Ectodermal cell (in vitro differentiated cells): Measurements from ENCODE around the gene HGFAC.

Source experiments
- H3K27ac ChIP-seq: 2 replicates; pipeline ENCODE4 v1.7.0; 2013; ENCODE audit warnings: mild to moderate bottlenecking, low read depth, low read length; ENCODE audit not compliant: insufficient read depth, poor library complexity, severe bottlenecking
- H3K27me3 ChIP-seq: 2 replicates; pipeline ENCODE4 v1.7.0; 2013; ENCODE audit warnings: mild to moderate bottlenecking, low read length; ENCODE audit not compliant: insufficient read depth, control insufficient read depth, poor library complexity, severe bottlenecking
- H3K36me3 ChIP-seq: one replicate; pipeline ENCODE4 v1.7.0; 2013; ENCODE audit warnings: low read length; ENCODE audit not compliant: control insufficient read depth, insufficient read depth
- H3K4me1 ChIP-seq: one replicate; pipeline ENCODE4 v1.7.0; 2013; ENCODE audit warnings: low read length; ENCODE audit not compliant: control insufficient read depth, insufficient read depth
- H3K4me3 ChIP-seq: 2 replicates; pipeline ENCODE4 v1.7.0; 2013; ENCODE audit warnings: low read depth, low read length, control low read depth; ENCODE audit not compliant: insufficient read depth
- H3K9me3 ChIP-seq: 2 replicates; pipeline ENCODE4 v1.7.0; 2013; ENCODE audit warnings: mild to moderate bottlenecking, low read length, moderate library complexity; ENCODE audit not compliant: control insufficient read depth
- WGBS, 2 experiments: methylation state at CpG; one replicate each; pipeline ENCODE4 v1.1.7; 2013; ENCODE audit warnings: missing lambda C conversion rate in 2 of 2; 5-methylcytosine and 5-hydroxymethylcytosine counted together

The HGFAC gene

DNA sequence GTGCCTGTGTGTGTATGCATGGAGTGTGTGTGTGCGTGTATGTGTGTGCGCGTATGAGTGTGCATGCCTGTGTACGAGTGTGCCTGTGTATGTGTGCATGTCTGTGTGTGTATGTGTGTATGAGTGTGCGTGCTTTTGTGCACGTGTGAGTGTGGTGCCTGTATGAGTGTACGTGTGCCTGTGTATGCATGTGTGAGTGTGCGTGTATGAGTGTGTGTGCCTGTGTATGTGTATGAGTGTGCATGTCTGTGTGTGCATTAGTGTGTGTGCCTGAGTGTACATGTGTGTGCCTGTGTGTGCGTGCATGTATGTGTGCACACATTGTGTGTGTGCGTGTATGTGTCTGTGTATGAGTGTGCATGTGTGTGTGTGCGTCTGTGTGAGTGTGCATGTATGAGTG lies 27.0 kb downstream of the HGFAC start:
- no peaks in the 10 kb centered on the region for H3K36me3 ChIP-seq
- no peak overlapping the region for H3K27ac ChIP-seq
- H3K4me3 ChIP-seq = no peak overlapping the region
- peaks cover 21% of the 10 kb centered on the region for H3K27me3 ChIP-seq
- whole genome bisulfite sequencing, 2 experiments = 95 to 98% methylated on average over 11 of the region's 11 CpGs
- H3K4me1 ChIP-seq = peaks cover 7% of the 10 kb centered on the region
- H3K9me3 ChIP-seq = no peaks in the 10 kb centered on the region

- no peaks in the 10 kb centered on the region for H3K9me3 ChIP-seq
- peaks cover 15% of the 10 kb centered on the region for H3K27me3 ChIP-seq
- no peak overlapping the region for H3K4me3 ChIP-seq
- peaks cover 7% of the 10 kb centered on the region for H3K4me1 ChIP-seq
- no peak overlapping the region for H3K27ac ChIP-seq
- 89 to 90% methylated on average over 31 of the region's 31 CpGs for WGBS, 2 experiments
- H3K36me3 ChIP-seq = no peaks in the 10 kb centered on the region
These were observed 27.8 kb downstream of the HGFAC start for GRCh38 chr4:3469386-3470243.

- Histone ChIP-seq H3K4me1 (peaks cover 5% of the 10 kb centered on the region), H3K27me3 (peaks cover 13% of the 10 kb centered on the region), H3K36me3 (no peaks in the 10 kb centered on the region), H3K4me3 (no peak overlapping the region), H3K27ac (no peak overlapping the region), H3K9me3 (no peaks in the 10 kb centered on the region)
- WGBS, 2 experiments = 91 to 93% methylated on average over 25 of the region's 25 CpGs
These were observed 28.7 kb downstream of the HGFAC start for GRCh38 chr4:3470244-3471097.

- Histone ChIP-seq H3K27me3 (peaks cover 6% of the 10 kb centered on the region), H3K4me3 (no peak overlapping the region), H3K9me3 (no peaks in the 10 kb centered on the region), H3K4me1 (no peaks in the 10 kb centered on the region), H3K27ac (no peak overlapping the region), H3K36me3 (no peaks in the 10 kb centered on the region)
- 95 to 96% methylated on average over 23 of the region's 23 CpGs for WGBS, 2 experiments
These were observed 29.5 kb downstream of the HGFAC start for GRCh38 chr4:3471098-3471760.

GRCh38 chr4:3471886-3472285 lies 30.1 kb downstream of the HGFAC start:
- WGBS, 2 experiments = 88 to 92% methylated on average over 15 of the region's 15 CpGs
- Histone ChIP-seq H3K4me3 (no peak overlapping the region), H3K27me3 (peaks cover 6% of the 10 kb centered on the region), H3K36me3 (no peaks in the 10 kb centered on the region), H3K9me3 (no peaks in the 10 kb centered on the region), H3K4me1 (no peaks in the 10 kb centered on the region), H3K27ac (no peak overlapping the region)

DNA sequence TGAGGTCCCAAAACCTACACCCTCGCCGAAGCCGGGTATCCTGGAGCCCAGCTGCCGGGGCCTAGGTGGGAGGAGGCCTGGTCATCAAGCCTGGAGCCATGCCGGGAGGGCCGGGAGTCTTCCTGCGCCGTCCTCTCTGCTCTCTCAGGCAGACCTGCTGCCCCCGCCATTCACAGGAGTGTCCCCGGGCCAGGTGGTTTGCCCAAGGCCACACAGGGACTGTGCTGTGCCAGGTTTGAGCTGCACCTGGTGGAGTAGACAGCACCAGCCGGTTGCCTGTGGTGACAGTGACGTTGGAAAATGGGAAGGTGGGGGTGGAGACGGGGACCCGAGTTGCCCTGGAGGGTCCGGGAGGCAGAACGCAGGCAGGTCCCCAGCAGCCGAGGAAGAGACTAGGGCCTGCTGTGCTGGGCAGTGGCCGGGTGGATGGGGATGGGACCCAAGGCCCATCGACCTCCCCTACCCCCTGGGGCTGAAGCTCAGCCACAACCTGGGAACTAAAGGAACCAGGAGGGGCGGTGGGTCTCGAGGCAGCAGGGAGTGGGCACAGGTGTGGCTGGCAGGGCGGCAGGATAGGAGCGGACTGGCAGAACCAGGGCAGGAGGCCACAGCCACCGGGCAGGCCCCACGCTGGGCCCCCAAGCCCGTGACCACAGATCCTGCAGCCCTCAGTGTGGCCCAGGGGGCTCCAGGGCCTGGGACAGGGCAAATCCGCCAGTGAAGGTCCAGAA lies 30.8 kb downstream of the HGFAC start:
- H3K4me1 ChIP-seq = peaks cover 5% of the 10 kb centered on the region
- no peaks in the 10 kb centered on the region for H3K9me3 ChIP-seq
- no peak overlapping the region for H3K27ac ChIP-seq
- no peaks in the 10 kb centered on the region for H3K36me3 ChIP-seq
- H3K4me3 ChIP-seq = no peak overlapping the region
- H3K27me3 ChIP-seq = peaks cover 6% of the 10 kb centered on the region
- WGBS, 2 experiments = 93% methylated on average over 27 of the region's 27 CpGs

GRCh38 chr4:3473181-3473950 lies 31.6 kb downstream of the HGFAC start:
- H3K27ac ChIP-seq = no peak overlapping the region
- 91 to 92% methylated on average over 41 of the region's 41 CpGs for whole genome bisulfite sequencing, 2 experiments
- no peaks in the 10 kb centered on the region for H3K36me3 ChIP-seq
- no peaks in the 10 kb centered on the region for H3K9me3 ChIP-seq
- peaks cover 6% of the 10 kb centered on the region for H3K27me3 ChIP-seq
- H3K4me1 ChIP-seq = peaks cover 13% of the 10 kb centered on the region
- H3K4me3 ChIP-seq = no peak overlapping the region

DNA sequence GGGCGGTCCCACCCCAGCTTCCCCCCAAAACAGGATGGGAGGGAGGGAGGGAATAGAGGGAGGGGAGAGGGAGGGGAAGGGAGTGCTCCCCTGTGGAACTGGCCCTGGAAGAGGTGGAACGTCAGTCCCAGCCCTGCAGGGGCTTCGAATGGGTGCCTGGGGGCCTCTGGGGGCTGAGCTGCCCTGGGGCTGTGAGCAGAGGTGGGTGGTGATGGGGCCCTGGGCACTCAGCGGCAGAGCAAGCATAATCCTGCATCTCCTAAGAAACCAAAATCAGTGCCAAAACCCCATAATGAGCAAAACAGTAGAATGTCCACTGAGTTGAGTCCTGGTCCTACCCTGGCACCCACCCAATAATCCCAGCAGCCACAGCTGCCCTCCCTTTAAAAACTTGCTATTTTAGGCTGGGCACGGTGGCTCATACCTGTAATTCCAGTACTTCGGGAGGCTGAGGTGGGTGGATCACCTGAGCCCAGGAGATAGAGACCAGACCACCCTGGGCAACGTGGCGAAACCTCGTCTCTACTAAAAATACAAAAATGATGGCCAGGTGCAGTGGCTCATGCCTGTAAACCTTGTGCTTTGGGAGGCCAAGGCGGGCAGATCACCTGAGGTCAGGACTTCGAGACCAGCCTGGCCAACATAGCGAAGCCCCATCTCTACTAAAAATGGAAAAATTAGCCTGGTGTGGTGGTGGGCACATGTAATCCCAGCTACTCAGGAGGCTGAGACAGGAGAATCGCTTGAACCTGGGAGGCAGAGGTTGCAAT lies 32.4 kb downstream of the HGFAC start:
- H3K9me3 ChIP-seq = no peaks in the 10 kb centered on the region
- H3K4me3 ChIP-seq = no peak overlapping the region
- no peaks in the 10 kb centered on the region for H3K36me3 ChIP-seq
- WGBS, 2 experiments = 89 to 91% methylated on average over 13 of the region's 13 CpGs
- peaks cover 11% of the 10 kb centered on the region for H3K27me3 ChIP-seq
- peaks cover 20% of the 10 kb centered on the region for H3K4me1 ChIP-seq
- H3K27ac ChIP-seq = no peak overlapping the region
